GM19351 (cell line): ENCODE measurements around the gene NALCN.
"Not testable (repeated sequence)": the region's sequence is repeated elsewhere in the genome, so short reads cannot be mapped to it uniquely, and the experiment has no call there.

ENCODE experiments used
- ATAC-seq: cut with Tn5 transposase; IDR thresholded peaks from one replicate; pipeline ENCODE4 v1.9.1; 2021; ENCODE audit warnings: mild to moderate bottlenecking, moderate library complexity; ENCODE audit not compliant: unreplicated experiment

Gene NALCN

DNA sequence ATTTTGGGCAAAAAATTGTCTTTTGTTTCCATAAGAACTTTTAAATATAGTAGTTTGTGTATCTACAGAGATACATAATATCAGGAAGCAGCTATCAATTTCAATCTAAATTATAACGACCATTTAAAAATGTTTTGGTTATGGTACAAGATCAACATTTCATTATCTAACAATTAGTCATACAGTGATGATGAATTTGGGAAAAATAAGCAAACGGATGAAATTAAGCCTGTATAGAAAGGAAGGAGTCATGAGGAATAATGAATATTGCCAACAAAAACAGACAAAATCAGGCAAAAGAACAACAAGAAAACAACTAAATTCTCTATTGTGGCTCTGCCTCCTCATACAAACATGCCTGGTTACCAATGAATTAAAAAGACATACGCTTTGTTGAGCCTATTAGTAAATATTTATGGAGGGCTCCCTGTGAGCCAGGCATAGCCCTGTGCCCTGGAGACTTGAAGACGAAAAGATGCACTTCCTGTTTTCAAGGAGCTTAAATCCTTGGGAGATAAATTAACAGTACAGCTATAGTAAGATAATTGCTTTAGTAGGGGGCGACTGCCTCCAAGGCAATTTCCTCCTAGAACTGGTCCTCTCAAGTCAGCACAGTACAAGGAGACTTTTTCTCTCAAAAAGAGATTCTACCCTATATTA is 73.0 kb downstream of the NALCN start:
- ATAC-seq: no peak

DNA sequence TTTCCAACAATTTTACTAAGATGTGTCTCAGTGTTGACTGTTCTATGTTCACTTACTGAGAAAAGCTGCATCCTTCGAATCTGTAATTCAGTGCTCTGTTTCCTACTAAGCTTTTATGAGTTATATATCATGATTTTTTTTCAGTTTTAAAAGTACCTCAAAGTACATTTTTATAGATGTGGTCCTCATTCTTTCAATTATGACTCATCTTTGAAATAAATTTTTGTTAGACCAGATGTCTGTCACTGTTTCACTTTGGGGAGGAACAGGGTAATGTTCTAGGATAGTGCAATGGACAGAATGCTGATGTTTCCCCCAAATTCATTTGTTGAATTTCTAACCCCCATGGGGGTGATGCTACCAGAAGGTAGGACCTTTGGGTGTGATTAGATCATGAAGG is 74.8 kb downstream of the NALCN start:
- no peak for ATAC-seq

DNA sequence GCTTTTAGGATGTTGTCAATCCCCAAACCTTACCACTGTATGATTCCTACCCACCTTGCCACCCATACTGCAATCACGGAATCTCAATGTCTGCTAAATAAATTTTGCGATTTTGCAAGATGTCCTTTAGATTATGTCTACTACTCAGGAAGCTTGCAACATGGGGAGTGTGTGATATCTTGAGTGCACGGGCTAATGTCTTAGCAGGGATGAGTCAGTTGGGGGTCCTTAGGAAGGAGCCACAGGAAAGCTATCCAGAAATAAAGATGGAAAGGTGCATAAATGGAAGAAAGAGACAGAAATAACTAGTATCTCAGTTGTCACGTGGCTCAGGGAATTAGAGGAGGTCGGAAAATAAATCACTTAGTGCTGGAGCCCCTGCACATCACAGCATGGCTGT is 77.1 kb downstream of the NALCN start:
- ATAC-seq: no peak

DNA sequence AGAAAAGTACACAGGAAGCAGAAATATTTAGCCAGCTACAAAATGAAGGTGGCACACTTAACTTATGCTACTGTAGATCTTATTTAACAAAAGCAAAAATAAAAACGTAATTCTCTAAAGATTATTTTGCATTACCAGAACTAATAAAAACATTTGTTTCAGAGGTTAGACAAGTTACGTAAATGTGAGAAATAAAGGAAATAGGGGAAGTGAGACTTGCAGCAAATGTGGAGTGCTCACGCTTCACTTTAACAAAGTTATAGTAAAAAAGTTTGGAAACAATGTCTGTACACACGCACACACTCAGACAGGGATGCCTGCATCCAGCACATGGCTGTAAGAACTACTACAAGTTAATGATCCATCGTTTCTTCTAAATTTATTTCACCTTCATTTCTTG is 83.7 kb downstream of the NALCN start:
- no peak for ATAC-seq

DNA sequence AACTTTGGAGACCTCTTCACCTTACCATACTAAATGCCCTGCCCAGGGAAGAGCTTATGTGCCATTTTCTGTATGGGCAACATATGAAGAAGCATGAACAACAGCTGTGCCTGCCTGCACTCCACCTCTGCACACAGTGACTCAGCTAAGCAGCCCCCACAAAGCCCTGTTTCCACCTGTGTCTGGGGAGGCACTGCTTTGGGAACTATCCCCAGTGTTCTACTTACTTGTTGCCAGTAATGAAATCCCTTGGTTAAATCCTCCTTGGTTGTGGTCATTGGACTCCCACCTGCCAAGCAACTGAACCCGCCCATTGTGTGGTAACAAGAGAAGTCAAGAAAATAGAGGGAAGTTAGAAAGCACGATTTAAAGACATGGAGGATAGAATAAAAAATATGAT is 84.6 kb downstream of the NALCN start:
- no peak for ATAC-seq

DNA sequence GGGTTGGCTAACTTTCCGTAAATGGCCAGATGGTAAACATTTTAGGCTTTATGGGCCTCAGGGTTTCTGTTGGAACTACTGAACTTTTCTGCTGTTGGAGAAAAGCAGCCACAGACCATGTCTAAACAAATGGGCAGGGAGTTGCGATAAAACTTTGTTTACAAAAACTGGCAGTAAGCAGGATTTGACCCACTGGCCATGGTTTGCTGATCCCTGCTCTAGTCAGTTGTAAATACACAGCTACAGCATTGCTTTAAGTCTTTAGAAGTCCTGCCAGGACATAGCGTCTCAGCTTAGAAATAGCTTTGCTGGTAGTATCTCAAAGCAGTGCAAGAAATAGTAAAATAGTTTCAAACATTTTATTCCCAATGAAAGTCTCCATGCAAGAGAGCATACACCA is 88.4 kb downstream of the NALCN start:
- ATAC-seq: no peak

DNA sequence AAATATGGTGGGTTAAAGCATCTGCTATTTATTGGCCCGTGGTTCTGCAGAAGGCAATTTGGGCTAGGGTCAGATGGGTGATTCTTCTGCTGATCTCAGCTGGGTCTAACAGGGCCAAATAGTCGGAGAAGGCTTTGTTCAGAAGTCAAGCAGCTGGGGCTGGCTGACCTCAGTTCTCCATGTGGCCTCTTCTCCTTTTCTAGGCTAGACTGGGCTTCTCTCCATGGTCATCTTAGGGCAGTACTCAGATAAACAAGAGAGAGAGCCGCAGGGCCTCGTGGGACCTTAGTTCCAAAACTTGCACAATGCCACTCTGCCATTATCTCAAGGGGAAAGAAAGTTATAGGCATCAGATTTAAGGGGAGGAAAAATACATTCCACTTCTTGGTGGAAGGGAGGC is 89.6 kb downstream of the NALCN start:
- no peak for ATAC-seq

DNA sequence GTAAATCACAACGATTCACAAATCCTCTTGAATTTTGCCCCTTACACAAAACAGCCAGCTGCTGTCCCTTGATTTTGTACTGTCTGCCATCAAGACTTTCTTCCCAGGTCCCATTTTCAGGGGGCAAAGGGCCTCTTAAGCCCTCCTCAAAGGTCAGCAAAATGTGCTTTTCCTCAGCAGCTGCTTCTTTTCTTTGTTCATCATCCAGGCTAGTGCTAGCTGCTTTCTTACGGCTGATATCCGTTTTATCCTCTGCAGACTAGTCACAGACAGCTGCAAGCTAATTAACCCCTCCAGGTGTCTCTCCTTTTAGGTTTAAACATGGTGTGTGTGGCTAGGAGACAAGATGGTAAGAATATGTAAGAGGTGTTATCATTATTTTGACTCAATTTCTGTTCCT is 90.9 kb downstream of the NALCN start:
- no peak for ATAC-seq

DNA sequence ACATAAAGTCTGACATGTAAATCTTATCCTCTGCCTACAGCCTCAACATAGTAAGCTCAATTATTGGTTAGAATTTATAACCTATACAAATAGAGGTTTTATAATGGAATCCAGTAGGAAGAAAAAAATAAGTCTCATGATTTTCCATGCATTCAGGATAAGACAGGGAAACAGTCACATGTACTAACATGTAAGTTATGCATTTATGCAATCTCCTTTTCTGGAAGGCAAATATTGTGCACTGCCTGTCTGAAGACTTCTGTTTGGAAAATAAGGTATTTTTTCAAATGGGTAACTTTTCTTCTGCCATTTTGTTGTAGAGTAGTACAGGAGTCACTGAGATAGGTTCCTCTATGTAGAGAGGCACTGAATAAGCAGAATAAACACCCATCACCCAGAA is 92.7 kb downstream of the NALCN start:
- no peak for ATAC-seq

DNA sequence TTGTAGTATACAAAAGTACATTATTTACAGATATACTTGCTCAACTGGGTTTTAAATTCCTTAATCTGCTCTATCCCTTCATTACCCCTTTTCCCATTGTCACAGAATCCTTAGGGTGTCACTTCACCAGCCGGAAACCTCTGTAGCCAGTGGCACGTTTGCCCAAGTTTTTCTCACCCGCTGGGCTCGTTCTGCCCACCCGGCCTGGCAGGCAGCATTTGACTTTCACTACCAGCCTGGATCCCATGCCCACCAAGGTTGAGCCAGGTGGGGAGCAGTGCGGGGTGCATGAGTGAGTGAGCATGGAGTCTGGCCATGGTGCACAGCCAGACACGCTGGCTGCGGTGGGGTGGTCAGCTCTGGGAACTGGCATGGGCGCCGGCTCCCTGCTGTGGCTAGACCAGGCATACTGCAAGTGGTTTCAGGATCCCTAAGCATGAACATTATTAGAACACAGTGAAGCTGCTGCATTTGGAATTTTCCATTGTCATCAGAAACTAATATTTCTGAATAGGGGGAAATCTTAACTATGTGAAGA is 98.3 kb downstream of the NALCN start:
- ATAC-seq: no peak

DNA sequence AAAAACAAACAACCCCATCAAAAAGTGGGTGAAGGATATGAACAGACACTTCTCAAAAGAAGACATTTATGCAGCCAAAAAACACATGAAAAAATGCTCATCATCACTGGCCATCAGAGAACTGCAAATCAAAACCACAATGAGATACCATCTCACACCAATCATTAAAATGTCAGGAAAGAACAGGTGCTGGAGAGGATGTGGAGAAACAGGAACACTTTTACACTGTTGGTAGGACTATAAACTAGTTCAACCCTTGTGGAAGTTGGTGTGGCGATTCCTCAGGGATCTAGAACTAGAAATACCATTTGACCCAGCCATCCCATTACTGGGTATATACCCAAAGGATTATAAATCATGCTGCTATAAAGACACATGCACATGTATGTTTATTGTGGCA is 102.8 kb downstream of the NALCN start:
- not testable (repeated sequence) for ATAC-seq

DNA sequence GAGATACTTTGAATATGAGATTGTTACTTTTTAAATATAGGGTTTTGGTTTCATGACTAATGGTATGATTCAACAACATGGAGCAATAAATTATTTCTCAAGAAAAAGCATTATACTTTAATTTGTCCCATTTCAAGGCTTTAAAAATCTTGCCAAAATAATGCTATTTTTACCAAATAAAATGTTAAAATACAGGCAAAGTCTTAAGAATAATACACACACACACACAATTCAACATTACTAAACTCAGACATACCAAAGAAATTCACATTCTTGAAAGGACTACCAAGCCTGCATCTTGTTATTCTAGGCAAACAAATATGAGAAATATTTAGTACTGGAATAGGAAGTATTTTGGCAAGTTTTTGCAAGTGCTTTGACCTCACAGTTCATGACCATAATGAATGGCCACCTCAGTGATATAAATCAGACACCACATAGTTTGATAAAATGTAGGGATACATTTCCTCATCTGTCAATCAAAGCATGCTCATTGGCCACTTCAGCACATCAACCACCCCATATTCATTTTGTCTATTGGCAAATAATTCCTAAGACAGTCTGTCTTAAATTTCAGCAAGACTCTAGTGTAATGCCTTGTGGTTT is 107.2 kb downstream of the NALCN start:
- no peak for ATAC-seq

DNA sequence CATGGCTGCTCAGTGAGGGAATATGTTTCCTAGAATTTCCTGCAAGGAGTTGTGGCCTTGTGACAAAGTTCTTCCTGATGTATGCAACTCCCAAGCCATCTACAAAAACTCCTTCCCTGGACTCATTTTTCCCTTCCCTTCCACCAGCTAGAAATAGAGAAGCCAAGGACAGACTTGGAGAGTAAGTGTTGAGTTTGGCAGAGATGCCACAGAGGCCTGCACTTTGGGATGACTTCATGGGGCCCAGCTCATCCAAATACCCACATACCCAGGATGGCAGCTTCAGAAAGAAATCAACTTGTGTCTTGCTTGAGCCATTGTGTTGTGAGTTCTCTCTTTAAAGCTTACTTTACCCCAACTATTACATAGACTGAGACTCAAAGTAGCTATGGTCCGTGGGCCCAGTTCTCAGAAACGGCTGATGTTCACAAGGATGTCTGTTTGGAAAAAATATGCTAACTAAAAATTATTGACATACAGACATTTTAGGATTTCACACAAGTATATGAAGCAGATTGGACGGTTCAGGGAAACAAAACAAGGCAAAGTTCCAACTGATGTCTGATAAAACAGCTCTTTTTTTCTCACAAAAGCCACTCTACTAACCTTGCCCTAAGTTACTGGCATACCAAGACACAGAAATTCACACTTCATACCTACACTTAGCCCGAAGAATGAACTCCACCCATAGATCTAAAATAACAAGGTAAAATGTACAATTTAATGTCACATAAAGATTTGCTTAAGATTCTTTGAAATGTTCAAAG is 107.9 kb downstream of the NALCN start:
- no peak for ATAC-seq

DNA sequence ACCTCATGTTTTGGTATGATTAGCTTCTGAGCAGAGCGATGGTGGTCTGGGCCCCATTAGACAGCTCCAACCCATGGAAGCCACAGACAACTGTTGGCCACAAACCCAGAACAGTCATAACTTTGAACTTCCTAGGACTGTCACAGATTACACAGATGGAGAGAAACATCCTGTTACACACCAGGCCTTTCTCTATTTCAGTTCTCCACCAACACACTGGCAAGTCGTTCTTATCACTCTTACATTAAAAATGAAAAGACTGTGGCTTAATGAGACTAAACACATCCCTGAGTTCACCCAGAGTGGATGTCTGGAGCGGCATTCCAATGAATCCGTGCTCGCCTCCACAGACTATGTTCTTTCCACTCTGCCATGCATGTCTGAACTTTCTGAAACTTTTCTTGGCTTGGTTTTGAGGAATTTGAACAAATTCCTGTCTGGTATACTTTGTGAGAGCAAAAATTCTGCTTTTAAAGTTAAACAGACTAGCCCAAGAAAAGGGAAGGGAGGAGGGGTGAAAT is 109.1 kb downstream of the NALCN start:
- no peak for ATAC-seq

DNA sequence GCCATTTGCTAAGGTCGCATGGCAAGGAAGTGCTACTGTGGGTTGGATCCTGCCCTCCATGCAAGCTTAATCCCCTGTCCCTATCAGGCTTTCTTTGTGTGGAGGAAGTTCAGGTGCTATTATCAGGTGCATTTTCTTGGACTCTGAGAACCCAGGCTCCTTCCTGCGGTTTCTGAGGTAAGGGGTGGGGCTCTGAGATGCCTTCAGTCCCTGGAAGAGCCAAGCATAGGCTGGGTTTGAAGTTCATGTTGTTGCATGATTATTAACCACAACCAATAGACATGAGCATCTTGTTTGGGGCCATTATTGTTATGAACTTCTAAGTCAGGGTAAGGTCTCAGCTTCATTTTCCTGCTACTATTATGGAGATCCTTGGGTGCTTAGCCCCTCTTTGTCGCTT is 109.5 kb downstream of the NALCN start:
- no peak for ATAC-seq

DNA sequence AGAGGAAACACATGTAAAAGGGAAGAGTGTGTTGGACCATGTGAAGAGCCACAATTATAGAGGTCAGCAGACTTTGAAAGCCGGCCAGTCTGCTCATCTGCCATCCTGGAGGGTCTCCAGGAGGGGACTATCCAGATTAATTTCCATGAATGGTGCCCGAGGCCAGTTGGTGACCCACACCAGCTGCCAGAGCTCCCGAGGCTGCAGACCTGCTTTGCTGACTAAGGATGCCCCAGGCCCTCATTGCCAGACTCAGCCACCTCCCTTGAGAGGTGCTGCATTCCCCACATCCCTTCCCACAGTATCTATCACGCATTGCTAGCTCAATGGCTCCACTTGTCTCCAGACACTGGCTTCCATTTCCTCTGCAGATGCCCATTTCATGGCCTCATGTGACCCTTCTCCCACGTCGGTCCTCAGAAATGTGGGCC is 110.3 kb downstream of the NALCN start:
- ATAC-seq: no peak

DNA sequence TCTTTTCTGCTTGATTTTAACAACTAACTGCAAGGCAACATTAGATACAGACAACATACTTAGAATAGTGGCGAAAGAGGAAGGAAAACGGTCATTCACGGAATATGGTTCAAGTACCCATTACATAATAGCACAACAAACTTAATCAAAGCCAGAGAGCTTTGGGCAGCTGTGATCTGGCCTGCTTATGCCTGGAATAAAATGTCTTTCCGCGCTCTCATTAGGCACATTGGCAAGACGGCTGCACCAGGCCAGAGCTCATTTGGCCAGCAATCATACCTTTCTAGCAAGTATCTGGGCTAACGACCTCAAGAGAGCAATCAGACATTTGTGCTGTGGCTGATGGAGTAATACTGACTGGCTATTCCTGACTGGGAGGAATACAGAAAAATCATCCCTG is 112.8 kb downstream of the NALCN start:
- ATAC-seq: no peak

DNA sequence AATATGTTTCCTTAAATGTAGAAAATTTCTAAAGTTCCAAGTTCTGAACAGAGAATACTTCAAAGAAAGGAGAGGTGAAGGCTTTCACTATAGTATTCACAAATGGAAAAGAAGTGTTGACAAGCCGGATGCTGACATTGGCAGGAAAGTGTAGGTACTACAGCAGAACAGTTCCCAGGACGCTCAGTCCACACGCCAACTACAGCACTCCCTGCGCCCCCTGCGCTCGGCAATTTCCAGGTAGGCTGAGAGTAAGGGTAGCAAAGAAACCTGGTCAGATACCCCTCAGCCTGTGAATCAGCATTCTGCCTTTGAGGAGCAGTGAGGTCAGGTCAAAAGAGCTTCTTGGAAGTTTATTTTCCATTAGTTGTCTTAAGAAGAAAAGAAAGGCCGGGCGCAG is 115.3 kb downstream of the NALCN start:
- no peak for ATAC-seq

DNA sequence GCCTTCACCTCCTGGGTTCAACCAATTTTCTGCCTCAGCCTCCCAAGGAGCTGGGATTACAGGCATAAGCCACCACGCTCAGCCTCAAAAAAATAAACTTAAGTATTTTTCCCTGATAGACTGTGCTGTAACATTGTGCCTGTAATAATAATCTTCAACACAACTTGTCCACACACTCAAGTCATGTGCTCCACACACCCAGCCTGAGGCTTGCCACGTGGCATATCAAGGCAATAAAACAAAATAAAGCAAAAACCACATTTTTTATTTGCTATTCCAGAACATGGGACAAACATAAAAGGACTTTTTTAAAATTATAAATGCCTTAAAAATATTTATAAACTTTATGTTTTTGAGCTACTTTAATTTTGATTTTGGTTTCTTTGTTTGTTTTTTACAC is 115.8 kb downstream of the NALCN start:
- no peak for ATAC-seq

DNA sequence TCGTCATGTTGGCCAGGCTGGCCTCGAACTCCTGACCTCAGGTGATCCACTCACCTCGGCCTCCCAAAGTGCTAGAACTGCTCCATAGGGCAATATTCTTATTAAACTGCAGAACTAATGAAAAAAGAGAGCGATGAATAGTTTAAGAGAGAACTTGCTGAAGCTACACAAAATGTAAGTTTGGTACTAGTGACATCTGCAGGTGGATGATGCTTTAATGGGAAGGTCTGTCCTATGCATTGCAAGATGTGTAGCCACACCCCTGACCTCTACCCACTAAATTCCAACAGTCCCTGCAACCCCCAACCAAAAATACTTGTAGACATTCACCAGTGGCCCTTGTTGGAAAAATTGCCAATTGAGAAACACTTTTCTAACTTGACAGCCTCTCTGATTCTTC is 117.8 kb downstream of the NALCN start:
- no peak for ATAC-seq

DNA sequence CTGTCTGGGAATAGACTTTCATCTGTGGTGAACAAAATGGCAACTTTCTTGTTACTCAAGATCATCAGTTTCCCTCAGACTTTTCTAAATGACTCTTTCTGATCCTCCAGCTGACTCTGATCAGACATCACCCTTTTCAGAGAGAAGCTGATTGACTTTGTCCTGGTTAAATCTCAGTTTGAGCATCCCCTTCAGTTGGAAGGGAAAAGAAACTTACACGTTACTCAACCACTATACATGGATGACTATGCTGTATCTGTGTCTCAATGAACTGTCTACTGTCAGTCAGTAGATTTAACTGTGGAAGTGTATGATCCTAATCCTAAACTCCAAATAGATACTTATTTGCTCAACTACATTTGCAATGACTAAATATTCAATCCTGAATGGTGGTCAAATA is 118.5 kb downstream of the NALCN start:
- ATAC-seq: no peak

DNA sequence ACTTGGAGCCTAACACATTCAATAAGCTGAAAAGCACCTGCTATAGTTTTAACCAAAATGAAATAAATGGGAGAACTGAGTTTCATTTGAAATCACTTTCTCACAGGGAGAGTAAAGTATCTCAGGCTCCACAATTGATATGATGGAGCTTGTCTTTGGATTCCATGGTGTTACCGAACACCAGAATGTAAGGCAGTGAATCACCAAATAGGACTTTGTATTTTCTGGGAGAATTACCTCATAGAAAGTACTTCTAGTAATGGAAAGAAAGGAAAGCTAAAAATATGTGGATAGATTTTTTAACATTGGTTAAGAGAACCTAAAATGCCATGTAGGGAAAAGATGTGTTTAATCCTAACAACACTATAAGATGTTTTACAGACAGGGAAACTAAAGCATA is 123.6 kb downstream of the NALCN start:
- no peak for ATAC-seq
